ENCODE data around the gene WIZ.
A peak's percentile ranks its signal among the peaks of the same experiment; 100 is the strongest.
"Not testable (repeated sequence)": the region's sequence is repeated elsewhere in the genome, so short reads cannot be mapped to it uniquely, and the experiment has no call there.

The WIZ gene, protein sequence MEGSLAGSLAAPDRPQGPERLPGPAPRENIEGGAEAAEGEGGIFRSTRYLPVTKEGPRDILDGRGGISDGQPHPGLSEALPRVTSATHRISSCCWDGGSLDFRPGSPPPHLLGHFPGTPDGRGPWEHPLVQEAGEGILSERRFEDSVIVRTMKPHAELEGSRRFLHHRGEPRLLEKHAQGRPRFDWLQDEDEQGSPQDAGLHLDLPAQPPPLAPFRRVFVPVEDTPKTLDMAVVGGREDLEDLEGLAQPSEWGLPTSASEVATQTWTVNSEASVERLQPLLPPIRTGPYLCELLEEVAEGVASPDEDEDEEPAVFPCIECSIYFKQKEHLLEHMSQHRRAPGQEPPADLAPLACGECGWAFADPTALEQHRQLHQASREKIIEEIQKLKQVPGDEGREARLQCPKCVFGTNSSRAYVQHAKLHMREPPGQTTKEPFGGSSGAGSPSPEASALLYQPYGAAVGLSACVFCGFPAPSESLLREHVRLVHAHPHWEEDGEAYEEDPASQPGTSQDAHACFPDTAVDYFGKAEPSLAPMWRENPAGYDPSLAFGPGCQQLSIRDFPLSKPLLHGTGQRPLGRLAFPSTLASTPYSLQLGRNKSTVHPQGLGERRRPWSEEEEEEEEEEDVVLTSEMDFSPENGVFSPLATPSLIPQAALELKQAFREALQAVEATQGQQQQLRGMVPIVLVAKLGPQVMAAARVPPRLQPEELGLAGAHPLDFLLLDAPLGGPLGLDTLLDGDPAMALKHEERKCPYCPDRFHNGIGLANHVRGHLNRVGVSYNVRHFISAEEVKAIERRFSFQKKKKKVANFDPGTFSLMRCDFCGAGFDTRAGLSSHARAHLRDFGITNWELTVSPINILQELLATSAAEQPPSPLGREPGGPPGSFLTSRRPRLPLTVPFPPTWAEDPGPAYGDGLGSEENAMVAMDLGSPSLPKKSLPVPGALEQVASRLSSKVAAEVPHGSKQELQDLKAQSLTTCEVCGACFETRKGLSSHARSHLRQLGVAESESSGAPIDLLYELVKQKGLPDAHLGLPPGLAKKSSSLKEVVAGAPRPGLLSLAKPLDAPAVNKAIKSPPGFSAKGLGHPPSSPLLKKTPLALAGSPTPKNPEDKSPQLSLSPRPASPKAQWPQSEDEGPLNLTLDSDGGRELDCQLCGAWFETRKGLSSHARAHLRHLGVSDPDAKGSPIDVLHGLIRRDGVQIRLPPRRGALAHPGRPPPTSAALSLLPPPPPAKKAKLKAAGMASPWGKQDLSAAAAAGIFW (N-terminal part only)

DNA sequence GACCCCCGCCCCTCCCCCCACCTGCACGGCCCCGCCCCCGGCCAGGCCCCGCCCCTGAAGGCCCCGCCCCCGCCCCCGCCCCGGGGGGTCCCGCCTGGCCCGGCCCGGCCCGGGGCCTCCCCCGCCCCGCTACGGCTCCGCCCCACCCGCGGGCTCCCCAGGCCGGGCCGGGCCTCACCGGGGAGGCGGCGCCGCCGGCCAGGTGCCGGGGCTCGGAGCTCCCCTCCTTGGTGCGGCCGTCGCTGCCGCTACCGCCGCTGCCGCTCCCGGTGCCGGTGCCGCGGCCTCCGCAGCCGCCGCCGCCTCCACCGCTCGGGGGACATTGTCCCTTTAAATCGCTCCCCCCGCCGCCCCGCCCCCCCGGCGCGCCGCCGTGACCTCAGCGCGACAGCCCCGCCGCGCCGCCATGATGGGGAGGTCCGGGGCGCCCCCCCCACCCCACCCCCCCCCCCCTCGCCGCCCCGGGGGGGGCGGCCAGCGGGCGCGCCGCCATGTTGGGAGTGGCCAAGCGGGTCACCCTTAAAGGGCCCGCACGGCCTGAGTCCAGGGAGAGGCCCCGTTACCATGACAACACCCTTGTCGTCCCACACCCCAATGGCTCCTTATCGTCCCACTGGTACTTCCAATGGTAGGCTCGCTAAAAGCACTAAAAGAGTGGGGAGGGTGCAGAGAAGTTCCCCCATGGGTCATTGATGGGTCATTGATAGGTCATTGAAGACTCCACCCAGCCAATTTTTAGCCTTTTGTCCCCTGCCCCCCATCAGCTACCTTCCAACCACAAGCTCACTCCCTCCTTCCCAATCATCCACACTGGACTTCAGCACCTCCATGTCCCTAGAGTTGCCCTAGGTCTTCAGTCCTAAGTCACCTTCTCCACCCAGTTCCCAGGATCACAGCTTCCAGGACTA, at the start of gene WIZ:
Gene WIZ, minus strand, starts transcription at position 337 of the 908 bp plus-strand sequence. CDS start 1,649 bp downstream, outside the sequence.
- DNase-seq: peak; percentile 62

GRCh38 chr19:15498910-15499309, 49.2 kb upstream of the WIZ start:
- no peak for DNase-seq

GRCh38 chr19:15498156-15498858, 48.6 kb upstream of the WIZ start:
- no peak for DNase-seq

DNA sequence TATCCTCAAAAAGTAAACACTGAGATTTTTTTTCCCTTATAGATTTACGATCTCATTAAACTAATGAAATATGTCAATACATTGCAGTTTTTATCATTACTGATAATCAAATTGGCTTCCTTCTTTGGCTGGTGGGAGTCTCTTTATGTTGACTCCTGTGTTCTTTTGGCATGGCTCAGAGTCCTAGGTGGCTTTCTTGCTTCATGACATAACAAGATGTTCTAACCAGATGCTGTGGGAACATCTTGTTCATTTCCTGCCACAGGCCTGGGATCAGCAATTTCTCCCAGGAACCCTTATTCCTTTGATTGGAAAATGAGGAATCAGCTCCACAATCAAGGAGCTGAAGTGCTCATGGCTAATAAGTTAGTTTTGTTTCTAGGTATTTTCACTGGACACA, 45.4 kb upstream of the WIZ start:
- no peak for DNase-seq

DNA sequence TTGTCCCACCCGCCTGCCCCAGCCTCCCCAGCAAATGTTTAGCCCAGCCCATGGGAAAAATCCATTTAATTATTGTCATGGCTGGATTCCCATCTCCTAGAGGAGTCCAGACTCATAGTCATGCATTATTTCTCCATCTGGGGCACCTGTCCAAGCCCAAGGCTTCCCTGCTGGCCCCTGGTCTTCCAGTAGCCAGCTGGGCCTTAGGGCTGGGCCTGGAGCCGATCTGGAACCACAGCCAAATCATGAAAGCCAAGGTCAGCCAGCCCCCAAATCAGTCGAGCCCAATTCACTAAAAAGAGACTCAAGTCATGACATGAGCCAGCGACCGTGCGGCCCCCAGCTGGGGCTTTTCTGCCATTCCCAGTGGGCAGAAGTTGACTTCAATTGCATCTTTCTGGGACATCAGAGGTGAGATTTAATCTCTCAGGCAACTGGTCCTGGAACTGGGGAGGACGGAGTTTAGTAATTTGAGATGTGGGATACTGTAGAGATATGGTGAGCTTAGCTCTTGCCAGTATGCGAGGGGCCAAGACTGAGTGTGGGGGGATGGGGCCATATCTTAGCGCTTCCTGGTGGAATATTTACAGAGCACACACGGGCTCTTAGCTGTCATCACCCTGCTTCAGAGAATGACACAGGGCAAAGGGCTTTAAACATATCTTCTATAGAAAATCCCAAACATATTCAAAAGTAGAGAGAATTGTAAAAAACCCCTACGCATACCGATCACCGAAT, 38.9 kb upstream of the WIZ start:
- DNase-seq: no peak

- no peak for DNase-seq
These were observed 37.3 kb upstream of the WIZ start for GRCh38 chr19:15487038-15487437.

DNA sequence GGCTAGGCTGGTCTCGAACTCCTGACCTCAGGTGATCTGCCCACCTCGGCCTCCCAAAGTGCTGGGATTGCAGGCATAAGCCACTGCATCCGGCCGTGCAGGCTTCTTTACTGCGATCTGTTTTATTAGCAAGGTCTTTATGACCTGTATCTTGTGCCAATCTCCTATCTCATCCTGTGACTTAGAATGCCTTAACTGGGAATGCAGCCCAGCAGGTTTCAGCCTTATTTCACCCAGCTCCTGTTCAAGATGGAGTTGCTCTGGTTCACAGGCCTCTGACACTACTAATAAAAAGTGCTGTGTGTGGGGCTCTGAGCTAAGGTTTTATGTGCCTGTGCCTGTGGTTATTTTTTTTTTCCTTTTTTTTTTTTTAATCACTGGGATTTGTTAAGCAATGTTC, 36.0 kb upstream of the WIZ start:
- not testable (repeated sequence) for DNase-seq

GRCh38 chr19:15480996-15481395, 31.2 kb upstream of the WIZ start:
- DNase-seq: not testable (repeated sequence)

DNA sequence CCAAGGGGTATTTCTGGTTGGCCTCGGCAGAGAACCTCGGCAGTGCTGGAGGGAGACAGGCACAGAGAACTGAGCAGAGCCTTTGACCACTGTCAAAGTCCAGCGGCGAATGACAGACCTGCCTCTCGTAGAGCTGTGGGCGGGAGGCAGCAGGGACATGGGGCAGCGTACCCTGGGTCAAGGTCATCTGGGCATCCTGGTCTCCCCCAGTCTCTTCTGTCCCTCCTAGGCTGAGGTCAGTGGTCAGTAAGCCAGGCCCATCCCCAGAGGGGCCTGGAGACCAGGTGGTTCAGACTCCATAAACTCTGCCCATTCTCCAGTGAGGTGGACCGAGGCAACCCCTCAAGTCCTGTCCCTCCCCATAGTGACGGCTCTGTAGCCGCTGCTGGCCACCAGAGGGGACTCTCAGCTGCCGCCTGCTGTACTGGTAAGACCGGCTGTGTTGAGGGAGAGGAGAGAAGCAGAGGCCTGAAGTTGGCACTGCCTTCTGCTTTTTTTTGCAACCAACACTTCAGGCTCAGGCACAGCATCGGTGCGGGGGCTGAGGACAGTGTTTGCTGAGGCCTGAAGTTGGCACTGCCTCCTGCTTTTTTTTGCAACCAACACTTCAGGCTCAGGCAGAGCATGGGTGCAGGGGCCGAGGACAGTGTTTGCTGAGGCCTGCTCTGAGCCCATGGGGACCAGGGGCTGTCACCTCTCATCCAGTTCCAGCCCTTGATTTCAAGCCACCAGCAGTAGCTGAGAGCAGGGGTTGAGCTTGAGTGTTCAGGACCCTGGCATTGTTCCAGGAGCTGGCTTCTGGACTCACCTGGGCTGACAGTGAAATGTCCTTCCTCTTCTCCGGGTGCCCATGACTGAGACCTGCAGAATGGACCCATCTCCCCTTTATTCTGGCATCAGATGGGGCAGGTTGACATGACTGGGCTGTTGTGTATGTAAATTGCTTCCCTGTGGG, 29.9 kb upstream of the WIZ start, which contains the start of gene PGLYRP2:
Gene PGLYRP2, minus strand, starts transcription at position 111 of the 955 bp plus-strand sequence. CDS start 130 bp downstream, outside the sequence.
- peak; percentile 8 for DNase-seq

- DNase-seq: no peak
These were observed 26.6 kb upstream of the WIZ start for GRCh38 chr19:15476325-15476724.

GRCh38 chr19:15475611-15476010, 25.9 kb upstream of the WIZ start:
- no peak for DNase-seq

GRCh38 chr19:15475169-15475568, 25.4 kb upstream of the WIZ start:
- no peak for DNase-seq

- DNase-seq: not testable (repeated sequence)
These were observed 24.1 kb upstream of the WIZ start for GRCh38 chr19:15473821-15474220.

DNA sequence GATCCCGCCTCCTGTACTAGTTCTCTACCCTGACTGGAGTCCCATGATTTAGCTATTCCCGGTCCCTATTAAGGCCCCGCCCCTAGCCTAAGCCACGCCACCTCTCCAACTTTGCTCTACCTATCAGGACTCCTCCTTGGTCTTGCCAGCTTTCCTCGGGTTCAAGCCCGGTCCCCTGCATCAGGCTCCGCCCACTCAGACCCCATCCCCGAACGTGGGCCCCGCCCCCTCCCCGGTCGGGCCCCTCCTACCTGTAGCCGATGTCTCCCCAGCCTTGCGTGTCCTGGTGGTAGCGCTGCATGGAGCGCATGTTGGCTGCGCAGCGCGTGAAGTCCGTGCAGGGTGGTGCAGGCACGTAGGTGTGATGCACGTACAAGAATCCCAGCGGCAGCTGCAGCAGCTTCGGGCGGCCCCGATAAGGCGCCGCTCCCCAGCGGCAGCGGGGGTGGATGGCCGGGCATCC, 21.9 kb upstream of the WIZ start:
- no peak for DNase-seq

- DNase-seq: no peak
These were observed 19.9 kb upstream of the WIZ start for GRCh38 chr19:15469513-15470297.

DNA sequence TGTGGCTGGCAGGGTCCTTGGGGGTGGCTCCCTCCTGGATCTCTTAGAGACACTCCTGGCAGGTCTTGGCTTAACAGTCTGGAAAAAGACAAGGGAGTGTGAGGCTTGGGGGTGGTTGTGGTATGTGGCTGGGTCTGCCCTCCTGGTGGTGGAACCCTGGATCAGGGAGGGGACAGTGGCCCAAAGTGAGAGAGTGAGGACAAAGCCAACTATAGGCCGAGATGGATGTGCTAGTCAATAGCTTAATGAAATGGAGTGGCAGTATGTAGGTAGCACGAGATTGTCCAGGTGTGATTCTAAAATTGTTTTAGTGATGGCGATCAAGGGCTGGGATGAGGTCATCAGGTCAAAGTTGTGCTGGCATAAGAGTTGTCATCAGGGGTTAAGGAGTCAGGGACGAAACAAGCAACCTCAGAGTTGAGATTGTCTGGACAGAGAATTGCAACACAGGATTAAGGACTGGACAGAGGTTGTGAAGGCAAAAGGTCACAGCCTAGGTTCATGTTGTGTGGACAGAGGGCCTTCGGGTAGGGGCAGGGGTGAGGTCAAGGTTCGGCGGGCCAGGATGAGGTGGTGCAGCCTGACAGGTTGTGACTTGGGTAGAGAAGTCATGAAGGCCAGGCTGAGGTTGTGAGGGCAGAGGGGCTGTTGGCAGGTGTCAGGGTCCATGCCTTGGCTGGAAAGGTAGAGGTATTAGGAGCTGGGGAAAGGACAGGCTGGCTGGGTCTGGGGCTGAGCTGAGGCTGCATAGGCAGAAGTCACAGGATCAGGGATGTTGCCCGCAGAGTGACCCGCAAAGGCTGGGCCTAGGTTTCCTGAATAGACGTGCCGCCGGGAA, 19.1 kb upstream of the WIZ start:
- no peak for DNase-seq

DNA sequence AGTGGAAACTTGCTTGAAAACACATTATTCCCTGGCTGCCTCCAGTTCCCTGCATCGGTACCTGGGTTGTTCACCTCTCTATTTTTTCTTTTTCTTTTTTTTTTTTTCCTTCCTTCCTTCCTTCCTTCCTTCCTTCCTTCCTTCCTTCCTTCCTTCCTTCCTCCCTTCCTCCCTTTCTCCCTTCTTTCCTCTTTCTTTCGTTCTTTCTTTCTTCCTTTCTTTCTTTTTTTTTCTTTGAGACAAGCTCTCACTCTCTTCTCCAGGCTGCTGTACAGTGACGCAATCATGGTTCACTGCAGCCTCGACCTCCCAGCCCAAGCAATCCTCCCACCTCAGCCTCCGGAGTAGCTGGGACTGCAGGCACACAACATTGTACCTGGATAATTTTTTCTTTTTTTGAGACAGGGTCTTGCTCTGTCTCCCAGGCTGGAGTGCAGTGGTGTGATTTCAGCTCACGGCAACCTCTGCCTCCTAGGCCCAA, 18.0 kb upstream of the WIZ start:
- DNase-seq: no peak

All from HCEC 1CT (cell line).